CD14-positive monocyte (primary cell): Measurements from ENCODE around the gene PATE4. TPM values are rescaled to one million over a fixed set of nuclear protein-coding genes. Genes with fewer than 3 reads are reported as not detected.

Experiments used
- DNase-seq, 3 donors: peaks; one replicate each; pipeline ENCODE4 v3.0.0-alpha.2; 2011 to 2022
- H2AFZ ChIP-seq: 2 replicates; pipeline ENCODE4 v1.6.0; 2012; ENCODE audit warnings: mild to moderate bottlenecking, low read depth, low read length, inconsistent platforms; ENCODE audit not compliant: insufficient read depth, poor library complexity, severe bottlenecking
- H3K27ac ChIP-seq, 2 donors: 1 replicate in 1 of 2; 2 replicates in 1 of 2; pipeline ENCODE4 v1.5.1; 2012 to 2013; ENCODE audit warnings: low read length in 2 of 2, control low read depth in 1 of 2, inconsistent platforms in 1 of 2, low read depth in 1 of 2, mild to moderate bottlenecking in 1 of 2
- H3K27me3 ChIP-seq, 2 donors: one replicate each; pipeline versions ENCODE4 v1.6.0 to v1.6.1; 2011 to 2013; ENCODE audit warnings: low read length in 2 of 2; ENCODE audit not compliant: control insufficient read depth in 2 of 2, insufficient read depth in 2 of 2
- H3K36me3 ChIP-seq, 2 donors: replicated peaks in 1 of 2; 1 replicate in 1 of 2; 2 replicates in 1 of 2; pipeline versions ENCODE4 v1.5.1 to v1.6.1; 2012 to 2013; ENCODE audit warnings: low read length in 2 of 2, control low read depth in 1 of 2, inconsistent platforms in 1 of 2, mild to moderate bottlenecking in 1 of 2; ENCODE audit not compliant: insufficient read depth in 2 of 2, control insufficient read depth in 1 of 2
- H3K4me1 ChIP-seq, 2 donors: 1 replicate in 1 of 2; 2 replicates in 1 of 2; pipeline versions ENCODE4 v1.5.1 to v1.6.1; 2012 to 2013; ENCODE audit warnings: low read length in 2 of 2, control low read depth in 1 of 2, inconsistent platforms in 1 of 2, mild to moderate bottlenecking in 1 of 2, moderate library complexity in 1 of 2; ENCODE audit not compliant: insufficient read depth in 2 of 2, control insufficient read depth in 1 of 2
- H3K4me2 ChIP-seq: replicated peaks from 2 replicates; pipeline ENCODE3; 2012; ENCODE audit warnings: low read length, moderate library complexity, mild to moderate bottlenecking; ENCODE audit not compliant: poor library complexity, severe bottlenecking; ENCODE audit errors: extremely low read depth
- H3K4me3 ChIP-seq, 3 experiments: fragments of 200-600 bp in 1 of 3; sonication (generic) in 1 of 3; replicated peaks in 1 of 3; 1 replicate in 2 of 3; 2 replicates in 1 of 3; pipeline ENCODE4 v1.5.1; 2011 to 2013; ENCODE audit warnings: low read length in 3 of 3, mild to moderate bottlenecking in 3 of 3, control low read depth in 2 of 3, low read depth in 2 of 3, inconsistent platforms in 1 of 3, moderate library complexity in 1 of 3
- H3K79me2 ChIP-seq: 2 replicates; pipeline ENCODE4 v1.6.0; 2012; ENCODE audit warnings: mild to moderate bottlenecking, control low read depth, inconsistent platforms, low read length, moderate library complexity; ENCODE audit not compliant: insufficient read depth
- H3K9ac ChIP-seq: 2 replicates; pipeline ENCODE4 v1.6.0; 2017; ENCODE audit warnings: low read length, mild to moderate bottlenecking; ENCODE audit not compliant: insufficient read depth, poor library complexity, severe bottlenecking
- H3K9me3 ChIP-seq, 2 donors: replicated peaks in 1 of 2; 1 replicate in 1 of 2; 2 replicates in 1 of 2; pipeline versions ENCODE4 v1.5.1 to v1.6.1; 2012 to 2013; ENCODE audit warnings: low read length in 2 of 2, control low read depth in 1 of 2; ENCODE audit not compliant: control insufficient read depth in 1 of 2, insufficient read depth in 1 of 2
- H4K20me1 ChIP-seq: 2 replicates; pipeline ENCODE4 v1.6.0; 2012; ENCODE audit warnings: mild to moderate bottlenecking, low read length, control low read depth, moderate library complexity; ENCODE audit not compliant: insufficient read depth
- H3K27ac Mint-ChIP-seq, 7 donors: one replicate each; pipeline ENCODE4 v1.8.0; 2020; ENCODE audit warnings: mild to moderate bottlenecking in 7 of 7, mixed read lengths in 7 of 7, moderate library complexity in 6 of 7, inconsistent platforms in 2 of 7
- H3K27me3 Mint-ChIP-seq, 3 donors: one replicate each; pipeline ENCODE4 v1.8.0; 2021 to 2022; ENCODE audit warnings: low read depth in 3 of 3, mild to moderate bottlenecking in 3 of 3, mixed read lengths in 3 of 3, moderate library complexity in 3 of 3, inconsistent platforms in 1 of 3
- H3K36me3 Mint-ChIP-seq, 2 donors: one replicate each; pipeline ENCODE4 v1.8.0; 2020; ENCODE audit warnings: mixed read lengths in 2 of 2, inconsistent platforms in 1 of 2, mild to moderate bottlenecking in 1 of 2
- H3K4me1 Mint-ChIP-seq: one replicate; pipeline ENCODE4 v1.8.0; 2020; ENCODE audit warnings: mild to moderate bottlenecking, mixed read lengths
- H3K4me3 Mint-ChIP-seq, 2 donors: one replicate each; pipeline ENCODE4 v1.8.0; 2020; ENCODE audit warnings: mild to moderate bottlenecking in 2 of 2, mixed read lengths in 2 of 2, moderate library complexity in 1 of 2
- H3K9me3 Mint-ChIP-seq, 7 donors: one replicate each; pipeline ENCODE4 v1.8.0; 2020 to 2022; ENCODE audit warnings: mixed read lengths in 7 of 7, mild to moderate bottlenecking in 6 of 7, moderate library complexity in 6 of 7, inconsistent platforms in 2 of 7
- WGBS: methylation state at CpG from one replicate; pipeline ENCODE4 v1.1.5; 2013; ENCODE audit warnings: missing lambda C conversion rate; ENCODE audit not compliant: insufficient coverage; 5-methylcytosine and 5-hydroxymethylcytosine counted together
- intact Hi-C, 2 donors: fragments of 100-400 bp; cut with micrococcal nuclease; formaldehyde crosslinking; loops; one replicate each; pipeline versions ENCODE4 v1.15.0 to v1.15.1; 2023
- polyA plus RNA-seq, 3 donors: library from polyadenylated mRNA; depleted of rRNA in 1 of 3; unstranded in 2 of 3; stranded (reverse) in 1 of 3; fragments of 300-500 nt in 2 of 3; fragments of >200 nt in 1 of 3; fragmentation: Illumina TruSeq in 2 of 3; gene quantifications; 1 replicate in 2 of 3; 2 replicates in 1 of 3; pipeline ENCODE4 v1.2.3, GENCODE V29; 2012 to 2021
- TF ChIP-seq, protein P1 (sequence below): fragments of 200-600 bp; IDR thresholded peaks from one replicate; pipeline ENCODE4 v1.8.0; 2022; ENCODE audit warnings: antibody characterized with exemption, mild to moderate bottlenecking

Gene PATE4
- polyA plus RNA-seq, 3 donors: not detected

DNA sequence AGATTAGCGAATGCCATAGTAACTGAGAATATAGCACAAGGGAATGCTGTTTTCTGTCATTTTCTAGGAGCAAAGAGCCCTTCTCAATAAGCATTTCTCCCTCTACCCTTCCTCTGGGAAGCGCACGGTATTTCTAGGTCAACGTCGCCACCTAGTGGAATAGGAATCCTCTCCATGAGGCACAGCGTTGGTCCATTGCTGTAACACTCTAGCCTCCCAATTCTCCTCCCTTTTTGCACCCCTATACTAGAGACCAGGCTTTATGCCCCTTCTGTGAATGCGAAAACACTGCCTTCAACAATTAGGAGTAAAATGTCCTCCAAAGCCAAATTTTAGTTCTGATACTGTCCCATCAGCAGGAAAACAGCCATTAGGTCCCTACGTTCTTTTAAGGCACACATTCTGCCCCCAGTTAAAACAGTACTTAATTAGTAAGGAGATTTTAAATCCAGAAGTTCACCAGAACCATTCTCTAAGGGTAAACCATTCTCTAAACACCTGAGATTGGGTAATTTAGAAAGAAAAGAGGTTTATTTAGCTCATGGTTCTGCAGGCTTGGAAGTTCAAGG is 41.5 kb downstream of the PATE4 start:
- H3K36me3 ChIP-seq: no peaks in the 10 kb centered on the region
- Mint-ChIP-seq H3K4me3 (no peak overlapping the region), H3K27me3 (peaks cover 2 to 13% (median 4%) of the 10 kb centered on the region in 3 donors), H3K36me3 (no peaks in the 10 kb centered on the region), H3K9me3 (peaks cover 9 to 20% (median 11%) of the 10 kb centered on the region in 7 donors), H3K4me1 (peaks cover 1% of the 10 kb centered on the region), H3K27ac (no peak overlapping the region)
- 0% methylated on average over 3 of the region's 8 CpGs for WGBS
- TF ChIP-seq, protein P1, sequence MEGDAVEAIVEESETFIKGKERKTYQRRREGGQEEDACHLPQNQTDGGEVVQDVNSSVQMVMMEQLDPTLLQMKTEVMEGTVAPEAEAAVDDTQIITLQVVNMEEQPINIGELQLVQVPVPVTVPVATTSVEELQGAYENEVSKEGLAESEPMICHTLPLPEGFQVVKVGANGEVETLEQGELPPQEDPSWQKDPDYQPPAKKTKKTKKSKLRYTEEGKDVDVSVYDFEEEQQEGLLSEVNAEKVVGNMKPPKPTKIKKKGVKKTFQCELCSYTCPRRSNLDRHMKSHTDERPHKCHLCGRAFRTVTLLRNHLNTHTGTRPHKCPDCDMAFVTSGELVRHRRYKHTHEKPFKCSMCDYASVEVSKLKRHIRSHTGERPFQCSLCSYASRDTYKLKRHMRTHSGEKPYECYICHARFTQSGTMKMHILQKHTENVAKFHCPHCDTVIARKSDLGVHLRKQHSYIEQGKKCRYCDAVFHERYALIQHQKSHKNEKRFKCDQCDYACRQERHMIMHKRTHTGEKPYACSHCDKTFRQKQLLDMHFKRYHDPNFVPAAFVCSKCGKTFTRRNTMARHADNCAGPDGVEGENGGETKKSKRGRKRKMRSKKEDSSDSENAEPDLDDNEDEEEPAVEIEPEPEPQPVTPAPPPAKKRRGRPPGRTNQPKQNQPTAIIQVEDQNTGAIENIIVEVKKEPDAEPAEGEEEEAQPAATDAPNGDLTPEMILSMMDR: peak; percentile 82
- H3K9ac ChIP-seq: no peak overlapping the region
- no peak overlapping the region for H3K4me3 ChIP-seq
- peak; percentile 11 to 44 (median 39) for DNase-seq
- H3K79me2 ChIP-seq: no peaks in the 10 kb centered on the region
- no peaks in the 10 kb centered on the region for H3K4me1 ChIP-seq
- H4K20me1 ChIP-seq: no peaks in the 10 kb centered on the region
- intact Hi-C loops: no loop called here
- peaks cover 9% of the 10 kb centered on the region in 2 donors for H3K9me3 ChIP-seq
- no peak overlapping the region for H3K4me2 ChIP-seq
- H3K27ac ChIP-seq: no peak overlapping the region
- H2AFZ ChIP-seq: no peak overlapping the region
- peaks cover 0 to 2% of the 10 kb centered on the region in 2 donors for H3K27me3 ChIP-seq

DNA sequence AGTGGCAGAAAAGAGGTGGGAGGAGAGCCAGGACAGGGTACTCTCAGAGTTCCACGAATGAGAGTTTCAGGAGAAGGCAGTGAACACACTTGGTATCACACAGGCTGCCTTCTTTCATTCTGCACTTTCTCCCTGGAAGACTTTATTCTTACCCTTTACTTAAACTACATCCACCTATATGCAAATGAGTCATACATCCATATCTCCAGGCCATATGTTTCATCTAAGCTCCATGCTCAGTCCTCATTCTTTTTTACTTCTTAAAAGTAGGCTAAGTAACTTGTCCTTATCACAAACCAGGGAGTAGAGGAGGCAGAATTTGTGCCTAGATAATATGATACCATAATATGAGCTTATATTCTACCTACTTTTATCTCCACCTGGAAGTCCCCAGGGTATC is 48.2 kb downstream of the PATE4 start:
- Histone ChIP-seq H3K4me2 (no peak overlapping the region), H3K9me3 (no peaks in the 10 kb centered on the region), H3K27ac (no peak overlapping the region), H3K27me3 (peaks cover 0 to 2% of the 10 kb centered on the region in 2 donors), H3K4me3 (no peak overlapping the region), H3K9ac (no peak overlapping the region), H3K36me3 (no peaks in the 10 kb centered on the region), H2AFZ (no peak overlapping the region), H3K79me2 (no peaks in the 10 kb centered on the region), H4K20me1 (no peaks in the 10 kb centered on the region), H3K4me1 (peaks cover 2 to 3% of the 10 kb centered on the region in 2 donors)
- WGBS: 78% methylated on average over 1 of the region's 1 CpG
- H3K4me3 Mint-ChIP-seq: no peak overlapping the region
- TF ChIP-seq, protein P1: no peak
- H3K4me1 Mint-ChIP-seq: peaks cover 2% of the 10 kb centered on the region
- H3K9me3 Mint-ChIP-seq: no peaks in the 10 kb centered on the region
- H3K27me3 Mint-ChIP-seq: peaks cover 10 to 17% (median 12%) of the 10 kb centered on the region in 3 donors
- H3K27ac Mint-ChIP-seq: no peak overlapping the region
- no peak for DNase-seq
- intact Hi-C loops: loop anchor here in 1 of 2 donors (10.0 kb wide), 1 partner anchor 286 kb away; the partner anchor contains the start of gene STT3A
- no peaks in the 10 kb centered on the region for H3K36me3 Mint-ChIP-seq
